Kidney (tissue), 14 donors: ENCODE measurements around the gene B4GALT3. TPM values are rescaled to one million over a fixed set of nuclear protein-coding genes. Genes with fewer than 3 reads are reported as not detected.

Source experiments
- DNase-seq, 5 donors: peaks; one replicate each; pipeline ENCODE4 v3.0.0-alpha.2; 2013 to 2020
- FAIRE-seq: peaks from 2 replicates; lab custom pipeline; 2012; peaks lifted over from hg19 to GRCh38; lab: Jason Lieb, UNC
- H3K27ac ChIP-seq, 2 donors: one replicate each; pipeline ENCODE4 v1.7.0; 2013; ENCODE audit warnings: low read depth in 2 of 2, low read length in 2 of 2, inconsistent platforms in 1 of 2
- H3K27me3 ChIP-seq: one replicate; pipeline ENCODE4 v1.7.1; 2013; ENCODE audit warnings: low read length, inconsistent platforms; ENCODE audit not compliant: control insufficient read depth, insufficient read depth
- H3K36me3 ChIP-seq, 3 donors: one replicate each; pipeline versions ENCODE4 v1.7.0 to v1.7.1; 2013; ENCODE audit warnings: low read length in 3 of 3, control low read depth in 1 of 3, inconsistent platforms in 1 of 3; ENCODE audit not compliant: insufficient read depth in 3 of 3, control insufficient read depth in 2 of 3
- H3K4me1 ChIP-seq, 3 donors: one replicate each; pipeline versions ENCODE4 v1.7.0 to v1.7.1; 2013; ENCODE audit warnings: low read length in 3 of 3, inconsistent platforms in 1 of 3, low read depth in 1 of 3; ENCODE audit not compliant: control insufficient read depth in 2 of 3, insufficient read depth in 2 of 3
- H3K4me3 ChIP-seq, 3 donors: one replicate each; pipeline versions ENCODE4 v1.7.0 to v1.8.1; 2013; ENCODE audit warnings: low read length in 3 of 3, control low read depth in 1 of 3, inconsistent platforms in 1 of 3
- H3K9ac ChIP-seq, 3 donors: one replicate each; pipeline versions ENCODE4 v1.7.0 to v1.7.1; 2013; ENCODE audit warnings: low read length in 3 of 3, control low read depth in 1 of 3, inconsistent platforms in 1 of 3
- H3K9me3 ChIP-seq, 3 donors: one replicate each; pipeline versions ENCODE4 v1.7.0 to v1.7.1; 2013; ENCODE audit warnings: low read length in 3 of 3, control low read depth in 1 of 3, inconsistent platforms in 1 of 3; ENCODE audit not compliant: control insufficient read depth in 2 of 3, insufficient read depth in 1 of 3
- CTCF ChIP-seq: IDR thresholded peaks from 3 replicates; pipeline ENCODE4 v1.5.1; 2012; ENCODE audit warnings: mild to moderate bottlenecking, moderate library complexity, borderline replicate concordance; ENCODE audit not compliant: insufficient read depth; ENCODE audit errors: extremely low read depth
- intact Hi-C: fragments of 100-400 bp; cut with DNase I; formaldehyde crosslinking; loops from one replicate; pipeline ENCODE4 v1.11.1; 2022
- polyA plus RNA-seq: library from polyadenylated mRNA; stranded (reverse); fragments of 350-450 nt; fragmentation: Illumina TruSeq; extraction: RNeasy Lipid Tissue Mini Kit (QIAGEN cat#74804); gene quantifications from one replicate; pipeline ENCODE4 v1.2.3, GENCODE V29; 2014; ENCODE audit warnings: low read depth, low replicate concordance; ENCODE audit not compliant: insufficient read depth
- total RNA-seq: library from RNA; stranded (reverse); fragmentation: NEBNext Ultra II Directional; extraction: Animal tissue kit (Norgen Biotek cat#: 25700); gene quantifications from one replicate; pipeline ENCODE4 v1.2.1, GENCODE V29; 2021
- donor health status: control.
- donor health status: control.
- donor health status: control.
- donor health status: control.
- donor health status: control.
- donor health status: DM: yes; HTN: yes; CAD: no.
- donor health status: Normal renal cell carcinoma (clear cell type).

Gene B4GALT3
- total and polyA plus RNA-seq, 2 donors from 2014 or later = 22.9 to 33.5 TPM

- Histone ChIP-seq H3K4me1 (peaks cover 0 to 22% (median 12%) of the 10 kb centered on the region in 3 donors), H3K27me3 (no peaks in the 10 kb centered on the region), H3K9me3 (no peaks in the 10 kb centered on the region), H3K36me3 (peaks cover 11 to 62% (median 20%) of the 10 kb centered on the region in 3 donors), H3K4me3 (no peak overlapping the region), H3K9ac (no peak overlapping the region), H3K27ac (peak overlapping the region in 1 of 2 donors; percentile 49)
- no peak for DNase-seq
- intact Hi-C loops = no loop called here
- FAIRE-seq = no peak
- TF ChIP-seq CTCF = no peak
Observed at GRCh38 chr1:161171696-161172095, 5.6 kb downstream of the B4GALT3 start.

- H3K9ac ChIP-seq = no peak overlapping the region
- DNase-seq (no peak), FAIRE-seq (no peak)
- no peak overlapping the region for H3K27ac ChIP-seq
- intact Hi-C loops = no loop called here
- H3K4me1 ChIP-seq = peaks cover 0 to 18% (median 7%) of the 10 kb centered on the region in 3 donors
- no peak overlapping the region for H3K4me3 ChIP-seq
- no peak for TF ChIP-seq CTCF
- H3K27me3 ChIP-seq = no peaks in the 10 kb centered on the region
- no peaks in the 10 kb centered on the region for H3K9me3 ChIP-seq
- H3K36me3 ChIP-seq = peaks cover 11 to 62% (median 20%) of the 10 kb centered on the region in 3 donors
Observed at GRCh38 chr1:161171191-161171590, 6.1 kb downstream of the B4GALT3 start.

- Histone ChIP-seq H3K4me3 (no peak overlapping the region), H3K9me3 (no peaks in the 10 kb centered on the region), H3K27ac (no peak overlapping the region), H3K36me3 (peaks cover 9 to 54% (median 17%) of the 10 kb centered on the region in 3 donors), H3K4me1 (peaks cover 0 to 10% (median 0%) of the 10 kb centered on the region in 3 donors), H3K27me3 (no peaks in the 10 kb centered on the region), H3K9ac (no peak overlapping the region)
- DNase-seq (peak in 1 of 5 donors; percentile 46), FAIRE-seq (no peak)
- TF ChIP-seq CTCF = no peak
- intact Hi-C loops = no loop called here
Observed at GRCh38 chr1:161168906-161169305, 8.4 kb downstream of the B4GALT3 start.
